ENCODE measurements around the gene TOM1L2.
"Not testable (repeated sequence)": the region's sequence is repeated elsewhere in the genome, so short reads cannot be mapped to it uniquely, and the experiment has no call there.

Gene TOM1L2

GRCh38 chr17:17960500-17961030 is 11.6 kb downstream of the TOM1L2 start:
- Histone ChIP-seq H3K9me3 (ENCODE audit: control insufficient read depth in 1 of 2, low read length in 2 of 2) (no peaks in the 10 kb centered on the region), H3K4me1 (ENCODE audit: control insufficient read depth in 1 of 2, insufficient read depth in 2 of 2, low read length in 2 of 2) (peaks cover 27 to 40% of the 10 kb centered on the region in 2 donors), H3K4me3 (ENCODE audit: low read depth in 1 of 2, low read length in 2 of 2) (no peak overlapping the region), H3K27ac (ENCODE audit: low read depth, low read length) (no peak overlapping the region), H3K36me3 (ENCODE audit: control insufficient read depth in 1 of 2, insufficient read depth in 2 of 2, low read length in 2 of 2) (peaks cover 0 to 2% of the 10 kb centered on the region in 2 donors), H3K27me3 (ENCODE audit: control insufficient read depth in 1 of 2, insufficient read depth in 2 of 2, low read length in 2 of 2) (no peaks in the 10 kb centered on the region), H3K9ac (ENCODE audit: low read depth in 1 of 2, low read length in 2 of 2) (no peak overlapping the region)

GRCh38 chr17:17959520-17960361 is 12.5 kb downstream of the TOM1L2 start:
- Histone ChIP-seq H3K4me1 (ENCODE audit: control insufficient read depth in 1 of 2, insufficient read depth in 2 of 2, low read length in 2 of 2) (peaks cover 27 to 40% of the 10 kb centered on the region in 2 donors), H3K4me3 (ENCODE audit: low read depth in 1 of 2, low read length in 2 of 2) (peak overlapping the region; percentile 33 to 44), H3K9ac (ENCODE audit: low read depth in 1 of 2, low read length in 2 of 2) (peak overlapping the region in 1 of 2 donors; percentile 43), H3K9me3 (ENCODE audit: control insufficient read depth in 1 of 2, low read length in 2 of 2) (no peaks in the 10 kb centered on the region), H3K27ac (ENCODE audit: low read depth, low read length) (peak overlapping the region; percentile 2), H3K27me3 (ENCODE audit: control insufficient read depth in 1 of 2, insufficient read depth in 2 of 2, low read length in 2 of 2) (no peaks in the 10 kb centered on the region), H3K36me3 (ENCODE audit: control insufficient read depth in 1 of 2, insufficient read depth in 2 of 2, low read length in 2 of 2) (peaks cover 0 to 7% of the 10 kb centered on the region in 2 donors)

- Histone ChIP-seq H3K27me3 (ENCODE audit: control insufficient read depth in 1 of 2, insufficient read depth in 2 of 2, low read length in 2 of 2) (no peaks in the 10 kb centered on the region), H3K9ac (ENCODE audit: low read depth in 1 of 2, low read length in 2 of 2) (peak overlapping the region; percentile 3 to 52), H3K4me3 (ENCODE audit: low read depth in 1 of 2, low read length in 2 of 2) (peak overlapping the region; percentile 27 to 38), H3K36me3 (ENCODE audit: control insufficient read depth in 1 of 2, insufficient read depth in 2 of 2, low read length in 2 of 2) (peaks cover 0 to 9% of the 10 kb centered on the region in 2 donors), H3K4me1 (ENCODE audit: control insufficient read depth in 1 of 2, insufficient read depth in 2 of 2, low read length in 2 of 2) (peaks cover 27 to 39% of the 10 kb centered on the region in 2 donors), H3K9me3 (ENCODE audit: control insufficient read depth in 1 of 2, low read length in 2 of 2) (no peaks in the 10 kb centered on the region), H3K27ac (ENCODE audit: low read depth, low read length) (peak overlapping the region; percentile 53)
Measured at GRCh38 chr17:17958982-17959381, 13.2 kb downstream of the TOM1L2 start.

GRCh38 chr17:17957584-17957916 is 14.7 kb downstream of the TOM1L2 start:
- H3K9ac ChIP-seq (ENCODE audit: low read depth in 1 of 2, low read length in 2 of 2) = no peak overlapping the region
- peaks cover 27 to 33% of the 10 kb centered on the region in 2 donors for H3K4me1 ChIP-seq (ENCODE audit: control insufficient read depth in 1 of 2, insufficient read depth in 2 of 2, low read length in 2 of 2)
- no peaks in the 10 kb centered on the region for H3K27me3 ChIP-seq (ENCODE audit: control insufficient read depth in 1 of 2, insufficient read depth in 2 of 2, low read length in 2 of 2)
- H3K9me3 ChIP-seq (ENCODE audit: control insufficient read depth in 1 of 2, low read length in 2 of 2) = no peaks in the 10 kb centered on the region
- no peak overlapping the region for H3K4me3 ChIP-seq (ENCODE audit: low read depth in 1 of 2, low read length in 2 of 2)
- peaks cover 0 to 13% of the 10 kb centered on the region in 2 donors for H3K36me3 ChIP-seq (ENCODE audit: control insufficient read depth in 1 of 2, insufficient read depth in 2 of 2, low read length in 2 of 2)
- peak overlapping the region; percentile 47 for H3K27ac ChIP-seq (ENCODE audit: low read depth, low read length)

- Histone ChIP-seq H3K36me3 (ENCODE audit: control insufficient read depth in 1 of 2, insufficient read depth in 2 of 2, low read length in 2 of 2) (peaks cover 0 to 13% of the 10 kb centered on the region in 2 donors), H3K4me1 (ENCODE audit: control insufficient read depth in 1 of 2, insufficient read depth in 2 of 2, low read length in 2 of 2) (peaks cover 27 to 33% of the 10 kb centered on the region in 2 donors)
- H3K27ac ChIP-seq (ENCODE audit: low read depth, low read length); H3K4me3 ChIP-seq (ENCODE audit: low read depth in 1 of 2, low read length in 2 of 2); H3K27me3 ChIP-seq (ENCODE audit: control insufficient read depth in 1 of 2, insufficient read depth in 2 of 2, low read length in 2 of 2); H3K9ac ChIP-seq (ENCODE audit: low read depth in 1 of 2, low read length in 2 of 2); H3K9me3 ChIP-seq (ENCODE audit: control insufficient read depth in 1 of 2, low read length in 2 of 2): not testable (repeated sequence)
Measured at GRCh38 chr17:17955790-17956341, 16.3 kb downstream of the TOM1L2 start.

GRCh38 chr17:17954079-17954478 is 18.1 kb downstream of the TOM1L2 start:
- no peaks in the 10 kb centered on the region for H3K27me3 ChIP-seq (ENCODE audit: control insufficient read depth in 1 of 2, insufficient read depth in 2 of 2, low read length in 2 of 2)

GRCh38 chr17:17952691-17953090 is 19.5 kb downstream of the TOM1L2 start:
- Histone ChIP-seq H3K27me3 (ENCODE audit: control insufficient read depth in 1 of 2, insufficient read depth in 2 of 2, low read length in 2 of 2) (no peaks in the 10 kb centered on the region), H3K27ac (ENCODE audit: low read depth, low read length) (no peak overlapping the region), H3K4me1 (ENCODE audit: control insufficient read depth in 1 of 2, insufficient read depth in 2 of 2, low read length in 2 of 2) (peaks cover 9% of the 10 kb centered on the region in 2 donors), H3K9me3 (ENCODE audit: control insufficient read depth in 1 of 2, low read length in 2 of 2) (no peaks in the 10 kb centered on the region), H3K9ac (ENCODE audit: low read depth in 1 of 2, low read length in 2 of 2) (no peak overlapping the region), H3K4me3 (ENCODE audit: low read depth in 1 of 2, low read length in 2 of 2) (no peak overlapping the region), H3K36me3 (ENCODE audit: control insufficient read depth in 1 of 2, insufficient read depth in 2 of 2, low read length in 2 of 2) (peaks cover 0 to 13% of the 10 kb centered on the region in 2 donors)

More at GRCh38 chr17:17954079-17954478, 18.1 kb downstream of the TOM1L2 start:
- H3K36me3 ChIP-seq (ENCODE audit: control insufficient read depth in 1 of 2, insufficient read depth in 2 of 2, low read length in 2 of 2) = peaks cover 0 to 13% of the 10 kb centered on the region in 2 donors
- H3K4me1 ChIP-seq (ENCODE audit: control insufficient read depth in 1 of 2, insufficient read depth in 2 of 2, low read length in 2 of 2) = peaks cover 11 to 15% of the 10 kb centered on the region in 2 donors
- H3K27ac ChIP-seq (ENCODE audit: low read depth, low read length) = no peak overlapping the region
- no peak overlapping the region for H3K4me3 ChIP-seq (ENCODE audit: low read depth in 1 of 2, low read length in 2 of 2)
- H3K9ac ChIP-seq (ENCODE audit: low read depth in 1 of 2, low read length in 2 of 2) = no peak overlapping the region
- no peaks in the 10 kb centered on the region for H3K9me3 ChIP-seq (ENCODE audit: control insufficient read depth in 1 of 2, low read length in 2 of 2)

- no peaks in the 10 kb centered on the region for H3K27me3 ChIP-seq (ENCODE audit: control insufficient read depth in 1 of 2, insufficient read depth in 2 of 2, low read length in 2 of 2)
- H3K4me1 ChIP-seq (ENCODE audit: control insufficient read depth in 1 of 2, insufficient read depth in 2 of 2, low read length in 2 of 2) = peaks cover 3 to 4% of the 10 kb centered on the region in 2 donors
- H3K9ac ChIP-seq (ENCODE audit: low read depth in 1 of 2, low read length in 2 of 2) = no peak overlapping the region
- H3K9me3 ChIP-seq (ENCODE audit: control insufficient read depth in 1 of 2, low read length in 2 of 2) = no peaks in the 10 kb centered on the region
- H3K4me3 ChIP-seq (ENCODE audit: low read depth in 1 of 2, low read length in 2 of 2) = no peak overlapping the region
- peaks cover 0 to 13% of the 10 kb centered on the region in 2 donors for H3K36me3 ChIP-seq (ENCODE audit: control insufficient read depth in 1 of 2, insufficient read depth in 2 of 2, low read length in 2 of 2)
- H3K27ac ChIP-seq (ENCODE audit: low read depth, low read length) = no peak overlapping the region
Measured at GRCh38 chr17:17951524-17951923, 20.7 kb downstream of the TOM1L2 start.

- Histone ChIP-seq H3K4me1 (ENCODE audit: control insufficient read depth in 1 of 2, insufficient read depth in 2 of 2, low read length in 2 of 2) (peaks cover 4 to 7% of the 10 kb centered on the region in 2 donors), H3K9ac (ENCODE audit: low read depth in 1 of 2, low read length in 2 of 2) (no peak overlapping the region), H3K9me3 (ENCODE audit: control insufficient read depth in 1 of 2, low read length in 2 of 2) (no peaks in the 10 kb centered on the region), H3K27ac (ENCODE audit: low read depth, low read length) (no peak overlapping the region), H3K4me3 (ENCODE audit: low read depth in 1 of 2, low read length in 2 of 2) (no peak overlapping the region), H3K27me3 (ENCODE audit: control insufficient read depth in 1 of 2, insufficient read depth in 2 of 2, low read length in 2 of 2) (no peaks in the 10 kb centered on the region), H3K36me3 (ENCODE audit: control insufficient read depth in 1 of 2, insufficient read depth in 2 of 2, low read length in 2 of 2) (peaks cover 0 to 12% of the 10 kb centered on the region in 2 donors)
Measured at GRCh38 chr17:17950806-17951205, 21.4 kb downstream of the TOM1L2 start.

- peaks cover 4 to 8% of the 10 kb centered on the region in 2 donors for H3K4me1 ChIP-seq (ENCODE audit: control insufficient read depth in 1 of 2, insufficient read depth in 2 of 2, low read length in 2 of 2)
Measured at GRCh38 chr17:17950347-17950746, 21.9 kb downstream of the TOM1L2 start.

More at GRCh38 chr17:17950347-17950746, 21.9 kb downstream of the TOM1L2 start:
- Histone ChIP-seq H3K36me3 (ENCODE audit: control insufficient read depth in 1 of 2, insufficient read depth in 2 of 2, low read length in 2 of 2) (peaks cover 0 to 8% of the 10 kb centered on the region in 2 donors), H3K27me3 (ENCODE audit: control insufficient read depth in 1 of 2, insufficient read depth in 2 of 2, low read length in 2 of 2) (no peaks in the 10 kb centered on the region), H3K9ac (ENCODE audit: low read depth in 1 of 2, low read length in 2 of 2) (no peak overlapping the region), H3K27ac (ENCODE audit: low read depth, low read length) (no peak overlapping the region), H3K9me3 (ENCODE audit: control insufficient read depth in 1 of 2, low read length in 2 of 2) (no peaks in the 10 kb centered on the region), H3K4me3 (ENCODE audit: low read depth in 1 of 2, low read length in 2 of 2) (no peak overlapping the region)

All from duodenal mucosa (tissue), 2 donors.